H1 (cell line): ENCODE measurements around the gene SLC6A6. TPM values are rescaled to one million over a fixed set of nuclear protein-coding genes. Genes with fewer than 3 reads are reported as not detected.

Source experiments
- ATF2 ChIP-seq: IDR thresholded peaks from 2 replicates; pipeline ENCODE4 v1.6.1; 2012; ENCODE audit warnings: low read length, inconsistent platforms
- JUN ChIP-seq: IDR thresholded peaks from 2 replicates; pipeline ENCODE4 v1.6.1; 2011; ENCODE audit warnings: low read depth, mild to moderate bottlenecking, improper control_type of control experiment, low read length
- YY1 ChIP-seq: IDR thresholded peaks from 2 replicates; pipeline ENCODE4 v1.6.1; 2011; ENCODE audit warnings: low read depth, mild to moderate bottlenecking, low read length
- polyA plus RNA-seq, 7 experiments: library from polyadenylated mRNA; depleted of rRNA in 3 of 7; stranded (reverse) in 5 of 7; unstranded in 2 of 7; fragments of >200 nt in 5 of 7; fragments of 200-250 nt in 2 of 7; gene quantifications; 1 replicate in 5 of 7; 2 replicates in 1 of 7; 4 replicates in 1 of 7; pipeline versions ENCODE4 v1.2.1 to v1.2.3, GENCODE V29; 2011 to 2013; ENCODE audit warnings: missing spikeins in 2 of 7, mixed read lengths in 2 of 7
- total RNA-seq: library from RNA; stranded (reverse); fragmentation: NEBNext Ultra II Directional; extraction: Animal tissue kit (Norgen Biotek cat#: 25700); gene quantifications from 2 replicates; pipeline ENCODE4 v1.2.1, GENCODE V29; 2021
- TF ChIP-seq, protein P1 (sequence below): IDR thresholded peaks from 2 replicates; pipeline ENCODE4 v1.6.1; 2011; ENCODE audit warnings: low read length, improper control_type of control experiment

Gene SLC6A6
- total and polyA plus RNA-seq, 2 of the 8 experiments (the other 6 are each of a cell fraction or from before 2014, with no cell fraction given), result 66.2 to 144 TPM

- TF ChIP-seq, protein P1, sequence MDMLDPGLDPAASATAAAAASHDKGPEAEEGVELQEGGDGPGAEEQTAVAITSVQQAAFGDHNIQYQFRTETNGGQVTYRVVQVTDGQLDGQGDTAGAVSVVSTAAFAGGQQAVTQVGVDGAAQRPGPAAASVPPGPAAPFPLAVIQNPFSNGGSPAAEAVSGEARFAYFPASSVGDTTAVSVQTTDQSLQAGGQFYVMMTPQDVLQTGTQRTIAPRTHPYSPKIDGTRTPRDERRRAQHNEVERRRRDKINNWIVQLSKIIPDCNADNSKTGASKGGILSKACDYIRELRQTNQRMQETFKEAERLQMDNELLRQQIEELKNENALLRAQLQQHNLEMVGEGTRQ, result no peak
- TF ChIP-seq ATF2, result no peak
- no peak for TF ChIP-seq JUN
- no peak for TF ChIP-seq YY1
Observed at GRCh38 chr3:14520149-14520548, 117.7 kb downstream of the SLC6A6 start (continued).
